GM13977 (cell line): ENCODE results near the gene COL5A1.

Experiments used
- DNase-seq: peaks from one replicate; pipeline ENCODE4 v3.0.0; 2012; ENCODE audit warnings: low spot score
- CTCF ChIP-seq: IDR thresholded peaks from 2 replicates; pipeline ENCODE4 v1.5.1; 2012; ENCODE audit warnings: mild to moderate bottlenecking, control low read depth; ENCODE audit not compliant: insufficient read depth; ENCODE audit errors: extremely low read depth, missing control alignments
- in situ Hi-C: fragments of 300-500 bp; cut with MboI; formaldehyde crosslinking; loops from one replicate; pipeline ENCODE4 v1.12.0; 2022; ENCODE audit warnings: low sequenced_read_pairs, low pct_unique_long_range_greater_than_20kb, mixed read lengths, inconsistent platforms; ENCODE audit not compliant: unreplicated experiment

COL5A1 gene

GRCh38 chr9:134823623-134824022 lies 182.0 kb downstream of the COL5A1 start:
- in situ Hi-C loops = no loop called here
- no peak for DNase-seq
- no peak for TF ChIP-seq CTCF

GRCh38 chr9:134824583-134824982 lies 183.0 kb downstream of the COL5A1 start:
- in situ Hi-C loops = no loop called here
- no peak for TF ChIP-seq CTCF
- DNase-seq = no peak

- in situ Hi-C loops = no loop called here
- DNase-seq = no peak
- no peak for TF ChIP-seq CTCF
Observed at GRCh38 chr9:134825025-134825424, 183.4 kb downstream of the COL5A1 start.

- in situ Hi-C loops = no loop called here
- no peak for DNase-seq
- TF ChIP-seq CTCF = no peak
Observed at GRCh38 chr9:134826336-134827285, 185.0 kb downstream of the COL5A1 start.

- no peak for DNase-seq
- TF ChIP-seq CTCF = no peak
- in situ Hi-C loops = no loop called here
Observed at GRCh38 chr9:134827559-134827958, 186.0 kb downstream of the COL5A1 start.

- TF ChIP-seq CTCF = no peak
- in situ Hi-C loops = no loop called here
- DNase-seq = no peak
Observed at GRCh38 chr9:134827993-134828392, 186.4 kb downstream of the COL5A1 start.

- DNase-seq = no peak
- no peak for TF ChIP-seq CTCF
- in situ Hi-C loops = no loop called here
Observed at GRCh38 chr9:134828892-134829291, 187.3 kb downstream of the COL5A1 start.
